Astrocyte of the spinal cord (primary cell): ENCODE measurements around the gene SPAG5.
A peak's percentile ranks its signal among the peaks of the same experiment; 100 is the strongest.
"Not testable (repeated sequence)": the region's sequence is repeated elsewhere in the genome, so short reads cannot be mapped to it uniquely, and the experiment has no call there.

ENCODE experiments used
- DNase-seq: peaks from one replicate; pipeline ENCODE4 v3.0.0; 2011; ENCODE audit warnings: low read depth, low spot score
- H3K4me3 ChIP-seq: 2 replicates; pipeline ENCODE4 v1.5.1; 2011; ENCODE audit warnings: low read depth, mild to moderate bottlenecking, low read length, moderate library complexity
- in situ Hi-C: cut with HindIII; loops from 2 replicates; pipeline ENCODE4 v1.10.0; 2017; ENCODE audit warnings: low sequenced_read_pairs
- TF ChIP-seq, protein P1 (sequence below): IDR thresholded peaks from 2 replicates; pipeline ENCODE4 v1.5.1; 2012; ENCODE audit warnings: low read depth, mild to moderate bottlenecking, low read length, inconsistent platforms

SPAG5 gene

DNA sequence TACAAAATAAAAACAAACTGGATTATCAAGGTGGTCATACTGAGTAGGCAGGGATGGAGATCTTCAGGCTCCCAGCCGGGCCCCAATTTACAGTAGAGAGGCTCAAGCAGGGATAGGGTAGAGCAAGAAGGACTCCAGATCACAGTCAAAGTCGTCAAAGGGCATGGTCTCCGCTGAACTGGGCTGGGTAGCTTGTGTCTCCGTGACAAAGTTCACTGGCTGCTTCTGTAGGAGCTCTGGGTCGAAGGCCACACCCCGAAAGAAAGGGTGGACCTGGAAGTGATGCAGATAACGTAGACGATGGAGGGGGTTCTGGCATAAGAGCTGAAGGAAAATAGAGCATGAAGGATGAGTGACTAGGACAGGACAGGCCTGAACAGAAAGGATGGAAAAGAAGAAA lies 11.6 kb upstream of the SPAG5 start:
- no peak overlapping the region for H3K4me3 ChIP-seq
- TF ChIP-seq, protein P1, sequence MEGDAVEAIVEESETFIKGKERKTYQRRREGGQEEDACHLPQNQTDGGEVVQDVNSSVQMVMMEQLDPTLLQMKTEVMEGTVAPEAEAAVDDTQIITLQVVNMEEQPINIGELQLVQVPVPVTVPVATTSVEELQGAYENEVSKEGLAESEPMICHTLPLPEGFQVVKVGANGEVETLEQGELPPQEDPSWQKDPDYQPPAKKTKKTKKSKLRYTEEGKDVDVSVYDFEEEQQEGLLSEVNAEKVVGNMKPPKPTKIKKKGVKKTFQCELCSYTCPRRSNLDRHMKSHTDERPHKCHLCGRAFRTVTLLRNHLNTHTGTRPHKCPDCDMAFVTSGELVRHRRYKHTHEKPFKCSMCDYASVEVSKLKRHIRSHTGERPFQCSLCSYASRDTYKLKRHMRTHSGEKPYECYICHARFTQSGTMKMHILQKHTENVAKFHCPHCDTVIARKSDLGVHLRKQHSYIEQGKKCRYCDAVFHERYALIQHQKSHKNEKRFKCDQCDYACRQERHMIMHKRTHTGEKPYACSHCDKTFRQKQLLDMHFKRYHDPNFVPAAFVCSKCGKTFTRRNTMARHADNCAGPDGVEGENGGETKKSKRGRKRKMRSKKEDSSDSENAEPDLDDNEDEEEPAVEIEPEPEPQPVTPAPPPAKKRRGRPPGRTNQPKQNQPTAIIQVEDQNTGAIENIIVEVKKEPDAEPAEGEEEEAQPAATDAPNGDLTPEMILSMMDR, result no peak
- in situ Hi-C loops, result no loop called here
- no peak for DNase-seq

DNA sequence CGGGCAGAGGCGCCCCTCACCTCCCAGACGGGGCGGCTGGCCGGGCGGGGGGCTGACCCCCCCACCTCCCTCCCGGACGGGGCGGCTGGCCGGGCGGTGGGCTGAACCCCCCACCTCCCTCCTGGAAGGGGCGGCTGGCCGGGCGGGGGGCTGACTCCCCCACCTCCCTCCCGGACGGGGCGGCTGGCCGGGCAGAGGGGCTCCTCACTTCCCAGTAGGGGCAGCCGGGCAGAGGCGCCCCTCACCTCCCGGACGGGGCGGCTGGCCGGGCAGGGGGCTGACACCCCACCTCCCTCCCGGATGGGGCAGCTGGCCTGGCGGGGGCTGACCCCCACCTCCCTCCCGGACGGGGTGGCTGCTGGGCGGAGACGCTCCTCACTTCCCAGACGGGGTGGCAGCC lies 5.2 kb upstream of the SPAG5 start:
- H3K4me3 ChIP-seq, DNase-seq, in situ Hi-C loops: not testable (repeated sequence)

DNA sequence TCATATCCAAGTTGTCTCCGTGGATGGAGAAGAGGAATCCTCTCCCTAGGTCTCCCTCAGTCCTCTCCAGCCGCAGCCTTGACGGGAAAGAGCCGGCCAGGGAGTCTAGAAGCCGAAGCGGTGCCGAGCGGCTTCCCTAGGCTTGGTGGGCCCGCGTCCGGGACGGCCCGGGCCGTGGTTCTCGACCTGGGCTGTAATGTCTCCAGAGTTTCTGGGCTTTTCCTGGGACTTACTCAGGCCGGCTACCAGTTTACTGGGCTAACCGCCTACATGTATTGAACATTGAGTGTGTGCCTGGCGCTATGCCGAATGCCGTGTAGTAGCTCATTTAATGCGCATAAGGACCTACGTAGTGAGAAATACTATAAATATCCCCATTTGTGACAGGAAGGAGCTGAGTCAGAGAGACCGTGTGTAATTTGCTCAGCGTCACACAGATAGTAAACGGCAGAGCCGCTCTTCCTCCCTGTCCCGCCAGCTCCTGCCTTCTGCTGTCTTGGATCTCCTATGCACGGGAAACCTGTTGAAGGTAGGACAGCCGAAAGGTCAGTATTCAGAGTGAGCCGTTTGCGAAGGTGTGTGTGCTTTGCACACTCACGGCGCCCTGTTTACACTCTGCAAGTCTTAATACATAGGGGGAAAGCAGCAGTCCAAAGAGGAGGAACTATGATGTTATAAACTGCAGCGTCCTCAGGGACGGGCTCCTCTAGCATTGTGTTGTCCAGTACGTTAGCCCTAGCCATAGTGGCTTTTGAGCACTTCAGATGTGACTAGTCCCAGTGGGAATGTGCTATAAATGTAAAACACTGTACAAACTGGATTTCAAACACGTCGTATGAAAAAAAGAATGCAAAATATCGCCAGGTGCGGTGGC lies 723 bp upstream of the SPAG5 start:
- TF ChIP-seq, protein P1, result no peak
- in situ Hi-C loops, result no loop called here
- DNase-seq, result peak; percentile 85
- H3K4me3 ChIP-seq, result peak overlapping the region; percentile 89

DNA sequence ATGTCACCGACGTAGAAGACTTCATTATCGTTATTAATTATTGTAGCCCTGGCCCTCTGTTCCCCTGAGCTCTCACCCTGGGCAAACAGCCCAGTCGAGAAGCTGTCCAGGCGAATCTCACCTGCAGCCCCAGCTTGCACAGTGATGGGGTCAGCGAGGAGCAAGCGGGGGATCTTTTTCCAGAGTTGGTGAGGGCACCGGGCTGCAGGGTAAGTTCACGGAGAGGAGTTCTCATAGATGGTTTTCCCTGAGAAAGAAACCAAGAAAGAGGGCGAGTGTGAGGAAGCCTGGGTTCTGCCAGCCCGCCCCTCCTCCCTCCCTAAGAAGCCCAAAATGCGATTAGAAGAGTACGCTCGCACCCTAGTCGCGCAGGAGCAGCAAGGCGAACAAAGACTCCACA lies 436 bp downstream of the SPAG5 start:
- in situ Hi-C loops, result no loop called here
- no peak for DNase-seq
- TF ChIP-seq, protein P1, result no peak
- peak overlapping the region; percentile 89 for H3K4me3 ChIP-seq

DNA sequence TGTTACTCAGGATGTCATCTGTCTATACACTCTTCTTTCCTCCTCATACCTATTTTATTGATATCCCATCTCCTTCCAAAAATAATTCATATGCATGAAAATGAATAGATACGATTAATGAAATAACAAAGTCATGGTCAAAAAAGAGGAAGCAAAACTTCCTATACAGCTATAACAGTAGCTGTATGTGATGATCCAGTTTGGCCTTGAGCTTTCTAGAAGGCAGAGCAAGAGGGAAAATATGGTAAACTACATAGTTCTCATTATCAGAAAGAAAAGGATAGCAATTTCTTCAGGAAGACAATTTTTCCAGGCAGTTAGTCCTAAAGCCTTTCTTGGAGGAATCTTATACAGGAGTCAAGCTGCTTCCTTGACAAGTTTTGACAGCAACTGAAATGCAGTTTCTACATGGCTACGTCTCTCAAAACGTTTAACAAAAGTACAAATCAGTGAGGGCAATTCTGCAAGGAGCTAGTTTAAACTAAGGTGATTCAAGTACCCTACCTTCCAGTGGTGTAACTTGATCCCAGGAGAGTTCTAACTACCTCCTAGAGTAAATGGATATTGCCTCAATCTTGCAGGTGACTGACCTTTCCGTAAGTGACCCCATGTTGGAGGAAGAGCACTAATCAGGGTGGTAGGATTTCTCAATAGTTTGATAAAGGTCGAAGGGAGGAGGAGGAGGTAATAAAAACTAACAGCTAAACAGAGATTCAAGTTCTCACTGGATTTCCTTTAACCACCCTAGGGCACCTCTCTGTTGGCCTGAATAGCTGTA lies 1.0 kb downstream of the SPAG5 start:
- TF ChIP-seq, protein P1, result no peak
- peak overlapping the region; percentile 89 for H3K4me3 ChIP-seq
- in situ Hi-C loops, result no loop called here
- DNase-seq, result no peak

DNA sequence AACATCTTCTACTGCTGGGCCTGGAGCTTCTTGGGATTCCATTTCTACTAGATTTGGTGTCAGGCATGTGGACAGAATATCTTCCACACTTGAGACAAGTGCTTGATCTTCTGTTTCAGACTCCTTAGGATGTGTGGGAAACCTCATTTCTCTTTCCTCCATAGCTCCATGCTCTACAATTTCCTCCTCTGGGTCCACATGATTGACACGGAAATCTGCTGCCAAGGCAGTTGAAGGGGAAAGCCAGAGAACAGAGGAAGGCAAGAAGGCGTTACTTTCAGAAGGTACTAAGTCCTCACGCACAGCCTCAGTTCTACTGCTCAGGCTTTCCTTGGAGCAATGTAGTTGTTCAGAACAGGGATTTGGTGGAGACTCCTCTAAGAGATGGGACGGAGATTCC lies 6.6 kb downstream of the SPAG5 start:
- in situ Hi-C loops, result no loop called here
- H3K4me3 ChIP-seq, result no peak overlapping the region
- TF ChIP-seq, protein P1, result no peak
- no peak for DNase-seq

DNA sequence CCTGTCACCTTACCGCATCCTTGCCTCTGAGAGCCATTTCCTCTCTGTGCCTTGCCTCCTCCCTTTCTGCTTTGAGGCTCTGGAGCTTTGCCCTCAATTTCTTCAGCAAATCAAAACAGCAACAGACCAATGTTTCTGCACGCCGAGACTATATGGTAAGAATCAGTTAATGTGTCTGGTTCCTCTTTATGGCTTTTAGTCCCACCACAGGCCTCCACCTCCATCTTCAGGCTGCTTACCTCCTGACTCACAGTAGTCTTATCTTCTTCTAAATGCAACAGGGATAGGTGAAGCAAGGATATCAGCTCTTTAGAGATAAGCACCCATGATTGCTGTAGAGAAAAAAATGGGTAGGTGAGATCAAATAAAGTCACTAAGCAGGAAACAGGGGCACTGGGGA lies 13.0 kb downstream of the SPAG5 start:
- TF ChIP-seq, protein P1, result no peak
- H3K4me3 ChIP-seq, result no peak overlapping the region
- no peak for DNase-seq
- in situ Hi-C loops, result no loop called here
